ENCODE data around the gene ARHGEF17. TPM values are rescaled to one million over a fixed set of nuclear protein-coding genes. Genes with fewer than 3 reads are reported as not detected.

ARHGEF17 gene
- total RNA-seq, 1 donor from 2014 or later = 19.3 TPM

- H3K4me3 ChIP-seq (ENCODE audit: low read length in 3 of 3) = no peak overlapping the region
- H3K9me3 ChIP-seq (ENCODE audit: control insufficient read depth in 3 of 3, low read length in 3 of 3) = no peaks in the 10 kb centered on the region
- H3K36me3 ChIP-seq (ENCODE audit: control insufficient read depth in 3 of 3, insufficient read depth in 3 of 3, low read length in 3 of 3) = no peaks in the 10 kb centered on the region
- H3K9ac ChIP-seq (ENCODE audit: low read depth in 1 of 3, low read length in 3 of 3) = no peak overlapping the region
- H3K4me1 ChIP-seq (ENCODE audit: control insufficient read depth in 3 of 3, insufficient read depth in 3 of 3, low read length in 3 of 3) = peaks cover 28 to 64% (median 58%) of the 10 kb centered on the region in 3 donors
- H3K27me3 ChIP-seq (ENCODE audit: control insufficient read depth in 3 of 3, insufficient read depth in 3 of 3, low read length in 3 of 3) = no peaks in the 10 kb centered on the region
- H3K27ac ChIP-seq (ENCODE audit: low read depth, low read length) = peak overlapping the region; percentile 7
Observed at GRCh38 chr11:73327812-73328364, 19.8 kb downstream of the ARHGEF17 start.

GRCh38 chr11:73330569-73331093, 22.6 kb downstream of the ARHGEF17 start:
- peak overlapping the region; percentile 23 for H3K27ac ChIP-seq (ENCODE audit: low read depth, low read length)
- no peaks in the 10 kb centered on the region for H3K36me3 ChIP-seq (ENCODE audit: control insufficient read depth in 3 of 3, insufficient read depth in 3 of 3, low read length in 3 of 3)
- peak overlapping the region in 1 of 3 donors; percentile 16 for H3K9ac ChIP-seq (ENCODE audit: low read depth in 1 of 3, low read length in 3 of 3)
- H3K4me3 ChIP-seq (ENCODE audit: low read length in 3 of 3) = no peak overlapping the region
- H3K4me1 ChIP-seq (ENCODE audit: control insufficient read depth in 3 of 3, insufficient read depth in 3 of 3, low read length in 3 of 3) = peaks cover 33 to 63% (median 56%) of the 10 kb centered on the region in 3 donors
- no peaks in the 10 kb centered on the region for H3K27me3 ChIP-seq (ENCODE audit: control insufficient read depth in 3 of 3, insufficient read depth in 3 of 3, low read length in 3 of 3)
- H3K9me3 ChIP-seq (ENCODE audit: control insufficient read depth in 3 of 3, low read length in 3 of 3) = no peaks in the 10 kb centered on the region

GRCh38 chr11:73331138-73331916, 23.3 kb downstream of the ARHGEF17 start:
- Histone ChIP-seq H3K9me3 (ENCODE audit: control insufficient read depth in 3 of 3, low read length in 3 of 3) (no peaks in the 10 kb centered on the region), H3K4me1 (ENCODE audit: control insufficient read depth in 3 of 3, insufficient read depth in 3 of 3, low read length in 3 of 3) (peaks cover 33 to 58% (median 55%) of the 10 kb centered on the region in 3 donors), H3K27ac (ENCODE audit: low read depth, low read length) (peak overlapping the region; percentile 29), H3K36me3 (ENCODE audit: control insufficient read depth in 3 of 3, insufficient read depth in 3 of 3, low read length in 3 of 3) (no peaks in the 10 kb centered on the region), H3K27me3 (ENCODE audit: control insufficient read depth in 3 of 3, insufficient read depth in 3 of 3, low read length in 3 of 3) (no peaks in the 10 kb centered on the region), H3K4me3 (ENCODE audit: low read length in 3 of 3) (no peak overlapping the region), H3K9ac (ENCODE audit: low read depth in 1 of 3, low read length in 3 of 3) (peak overlapping the region in 1 of 3 donors; percentile 25)

GRCh38 chr11:73333173-73333572, 25.1 kb downstream of the ARHGEF17 start:
- Histone ChIP-seq H3K27ac (ENCODE audit: low read depth, low read length) (peak overlapping the region; percentile 69), H3K36me3 (ENCODE audit: control insufficient read depth in 3 of 3, insufficient read depth in 3 of 3, low read length in 3 of 3) (peaks cover 0 to 2% (median 0%) of the 10 kb centered on the region in 3 donors), H3K4me1 (ENCODE audit: control insufficient read depth in 3 of 3, insufficient read depth in 3 of 3, low read length in 3 of 3) (peaks cover 34 to 46% (median 44%) of the 10 kb centered on the region in 3 donors), H3K27me3 (ENCODE audit: control insufficient read depth in 3 of 3, insufficient read depth in 3 of 3, low read length in 3 of 3) (no peaks in the 10 kb centered on the region), H3K9ac (ENCODE audit: low read depth in 1 of 3, low read length in 3 of 3) (peak overlapping the region in 2 of 3 donors; percentile 33), H3K4me3 (ENCODE audit: low read length in 3 of 3) (no peak overlapping the region), H3K9me3 (ENCODE audit: control insufficient read depth in 3 of 3, low read length in 3 of 3) (no peaks in the 10 kb centered on the region)

DNA sequence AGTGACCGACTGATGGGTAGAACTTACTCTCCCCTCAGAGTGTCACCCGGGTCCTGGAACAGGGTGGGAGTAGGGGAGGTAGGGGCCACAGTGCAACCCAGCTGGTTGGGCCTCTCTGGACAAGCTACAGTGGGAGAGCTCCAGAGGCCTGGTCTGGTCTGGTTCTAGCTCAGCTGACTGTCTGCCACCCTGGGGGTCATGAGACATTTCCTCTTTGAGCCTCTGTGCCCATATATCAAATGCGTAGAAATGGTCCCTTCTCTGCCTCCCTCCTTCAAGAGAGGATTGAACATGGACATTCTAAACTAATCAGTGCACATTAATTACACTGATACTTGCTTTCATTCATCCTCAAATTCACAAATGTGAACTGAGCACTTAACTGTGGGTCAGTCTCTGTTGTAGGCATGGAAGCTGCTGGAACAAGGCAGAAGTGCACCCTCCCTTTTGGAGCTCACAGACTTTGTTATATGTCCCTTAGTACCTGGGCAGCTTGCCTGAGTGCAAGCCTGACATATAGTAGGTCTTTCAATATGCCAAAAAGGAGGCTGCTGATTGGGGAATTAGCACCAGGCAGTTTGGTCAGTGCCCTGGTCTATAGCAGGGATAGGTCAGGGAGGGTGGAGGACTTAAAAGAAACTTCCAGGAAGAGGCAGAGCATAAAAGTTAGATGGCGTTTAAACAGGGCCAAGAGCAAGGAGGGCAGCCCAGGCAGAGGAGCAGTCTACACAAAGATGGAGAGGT, 25.7 kb downstream of the ARHGEF17 start:
- H3K9me3 ChIP-seq (ENCODE audit: control insufficient read depth in 3 of 3, low read length in 3 of 3) = no peaks in the 10 kb centered on the region
- H3K4me1 ChIP-seq (ENCODE audit: control insufficient read depth in 3 of 3, insufficient read depth in 3 of 3, low read length in 3 of 3) = peaks cover 34 to 43% (median 41%) of the 10 kb centered on the region in 3 donors
- H3K4me3 ChIP-seq (ENCODE audit: low read length in 3 of 3) = peak overlapping the region in 1 of 3 donors; percentile 30
- peak overlapping the region in 2 of 3 donors; percentile 33 to 40 for H3K9ac ChIP-seq (ENCODE audit: low read depth in 1 of 3, low read length in 3 of 3)
- peak overlapping the region; percentile 69 for H3K27ac ChIP-seq (ENCODE audit: low read depth, low read length)
- peaks cover 0 to 2% (median 0%) of the 10 kb centered on the region in 3 donors for H3K36me3 ChIP-seq (ENCODE audit: control insufficient read depth in 3 of 3, insufficient read depth in 3 of 3, low read length in 3 of 3)
- H3K27me3 ChIP-seq (ENCODE audit: control insufficient read depth in 3 of 3, insufficient read depth in 3 of 3, low read length in 3 of 3) = no peaks in the 10 kb centered on the region

- Histone ChIP-seq H3K27ac (ENCODE audit: low read depth, low read length) (peak overlapping the region; percentile 69), H3K4me1 (ENCODE audit: control insufficient read depth in 3 of 3, insufficient read depth in 3 of 3, low read length in 3 of 3) (peaks cover 34 to 43% (median 41%) of the 10 kb centered on the region in 3 donors), H3K9ac (ENCODE audit: low read depth in 1 of 3, low read length in 3 of 3) (peak overlapping the region in 2 of 3 donors; percentile 47 to 57), H3K4me3 (ENCODE audit: low read length in 3 of 3) (peak overlapping the region in 1 of 3 donors; percentile 30), H3K9me3 (ENCODE audit: control insufficient read depth in 3 of 3, low read length in 3 of 3) (no peaks in the 10 kb centered on the region), H3K36me3 (ENCODE audit: control insufficient read depth in 3 of 3, insufficient read depth in 3 of 3, low read length in 3 of 3) (peaks cover 0 to 2% (median 0%) of the 10 kb centered on the region in 3 donors), H3K27me3 (ENCODE audit: control insufficient read depth in 3 of 3, insufficient read depth in 3 of 3, low read length in 3 of 3) (no peaks in the 10 kb centered on the region)
Observed at GRCh38 chr11:73334384-73335203, 26.5 kb downstream of the ARHGEF17 start.

DNA sequence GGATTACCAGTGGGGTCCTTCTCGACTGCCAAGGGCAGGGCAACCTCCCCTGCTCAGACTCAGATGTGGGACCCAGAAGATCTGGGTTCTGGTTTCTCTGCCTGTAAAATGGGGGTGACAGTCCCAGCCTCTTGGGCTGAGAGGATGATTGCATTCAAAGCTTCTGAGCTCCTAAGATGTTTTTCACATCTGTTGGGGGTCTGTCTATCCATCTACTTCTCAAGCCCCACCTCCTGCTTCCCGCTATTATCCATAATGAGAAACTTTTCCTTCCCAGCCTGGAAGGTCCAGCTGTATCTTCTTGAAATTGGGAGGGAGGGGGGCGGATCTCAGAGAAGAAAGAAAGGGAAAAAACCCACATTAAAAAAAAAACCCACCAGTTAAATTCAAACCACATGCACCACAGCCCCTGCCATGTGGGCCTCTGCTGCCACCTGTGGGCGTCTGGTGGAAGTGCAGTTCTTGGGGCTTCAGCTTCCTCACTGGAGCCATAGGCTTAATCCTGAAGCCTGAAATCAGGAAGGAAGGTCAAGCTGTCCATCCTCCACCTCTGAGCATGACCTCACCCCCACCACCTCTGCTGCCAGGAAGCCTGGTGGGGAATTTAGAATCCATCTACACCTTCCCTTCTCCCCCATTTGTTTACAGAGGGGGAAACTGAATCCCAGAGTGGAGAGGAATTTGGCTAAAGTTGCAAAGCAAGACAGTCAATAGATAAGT, 27.3 kb downstream of the ARHGEF17 start:
- Histone ChIP-seq H3K9ac (ENCODE audit: low read depth in 1 of 3, low read length in 3 of 3) (peak overlapping the region in 1 of 3 donors; percentile 57), H3K4me1 (ENCODE audit: control insufficient read depth in 3 of 3, insufficient read depth in 3 of 3, low read length in 3 of 3) (peaks cover 36 to 43% (median 41%) of the 10 kb centered on the region in 3 donors), H3K4me3 (ENCODE audit: low read length in 3 of 3) (no peak overlapping the region), H3K36me3 (ENCODE audit: control insufficient read depth in 3 of 3, insufficient read depth in 3 of 3, low read length in 3 of 3) (peaks cover 0 to 2% (median 0%) of the 10 kb centered on the region in 3 donors), H3K27me3 (ENCODE audit: control insufficient read depth in 3 of 3, insufficient read depth in 3 of 3, low read length in 3 of 3) (no peaks in the 10 kb centered on the region), H3K9me3 (ENCODE audit: control insufficient read depth in 3 of 3, low read length in 3 of 3) (no peaks in the 10 kb centered on the region), H3K27ac (ENCODE audit: low read depth, low read length) (peak overlapping the region; percentile 69)

- peaks cover 0 to 3% (median 0%) of the 10 kb centered on the region in 3 donors for H3K27me3 ChIP-seq (ENCODE audit: control insufficient read depth in 3 of 3, insufficient read depth in 3 of 3, low read length in 3 of 3)
- H3K36me3 ChIP-seq (ENCODE audit: control insufficient read depth in 3 of 3, insufficient read depth in 3 of 3, low read length in 3 of 3) = peaks cover 0 to 4% (median 0%) of the 10 kb centered on the region in 3 donors
- H3K27ac ChIP-seq (ENCODE audit: low read depth, low read length) = no peak overlapping the region
- no peaks in the 10 kb centered on the region for H3K9me3 ChIP-seq (ENCODE audit: control insufficient read depth in 3 of 3, low read length in 3 of 3)
- no peak overlapping the region for H3K4me3 ChIP-seq (ENCODE audit: low read length in 3 of 3)
- H3K4me1 ChIP-seq (ENCODE audit: control insufficient read depth in 3 of 3, insufficient read depth in 3 of 3, low read length in 3 of 3) = peaks cover 28 to 43% (median 34%) of the 10 kb centered on the region in 3 donors
- H3K9ac ChIP-seq (ENCODE audit: low read depth in 1 of 3, low read length in 3 of 3) = no peak overlapping the region
Observed at GRCh38 chr11:73337846-73338245, 29.8 kb downstream of the ARHGEF17 start.

Measured in skeletal muscle tissue (tissue), 4 donors.